ENCODE results near the gene ACY1.
A peak's percentile ranks its signal among the peaks of the same experiment; 100 is the strongest.

Gene ACY1

GRCh38 chr3:51953445-51953844, 29.9 kb upstream of the ACY1 start:
- ATAC-seq = peak; percentile 69
- TF ChIP-seq ZNF70 (CRISPR knock-in tag; IDR thresholded peaks at IDR 0.05) = no peak
- TF ChIP-seq TCF4 (CRISPR knock-in tag; IDR thresholded peaks at IDR 0.05; ENCODE audit: borderline replicate concordance) = no peak
- no peak for TF ChIP-seq CSRNP3 (CRISPR knock-in tag; IDR thresholded peaks at IDR 0.05)
- no peak for TF ChIP-seq PPARA (CRISPR knock-in tag; IDR thresholded peaks at IDR 0.05; ENCODE audit: borderline replicate concordance)
- no peak for TF ChIP-seq ARNTL (CRISPR knock-in tag; IDR thresholded peaks at IDR 0.05; ENCODE audit: borderline replicate concordance, low read depth)
- TF ChIP-seq ISL1 (CRISPR knock-in tag; IDR thresholded peaks at IDR 0.05) = no peak

- ATAC-seq = no peak
- TF ChIP-seq ZFP30 (CRISPR knock-in tag; IDR thresholded peaks at IDR 0.05) (no peak), ZFP3 (CRISPR knock-in tag; IDR thresholded peaks at IDR 0.05) (no peak), CSDC2 (CRISPR knock-in tag; IDR thresholded peaks at IDR 0.05) (no peak), ZNF565 (CRISPR knock-in tag; conservative IDR thresholded peaks at IDR 0.05; ENCODE audit: low read depth) (no peak), CSRNP3 (CRISPR knock-in tag; IDR thresholded peaks at IDR 0.05) (no peak), SNAI2 (CRISPR knock-in tag; IDR thresholded peaks at IDR 0.05) (no peak), PATZ1 (CRISPR knock-in tag; IDR thresholded peaks at IDR 0.05; ENCODE audit: borderline replicate concordance) (no peak), PPARA (CRISPR knock-in tag; IDR thresholded peaks at IDR 0.05; ENCODE audit: borderline replicate concordance) (no peak), ZC3H10 (CRISPR knock-in tag; IDR thresholded peaks at IDR 0.05) (no peak), TCF4 (CRISPR knock-in tag; IDR thresholded peaks at IDR 0.05; ENCODE audit: borderline replicate concordance) (no peak), POU6F1 (CRISPR knock-in tag; IDR thresholded peaks at IDR 0.05; ENCODE audit: borderline replicate concordance, low read depth) (no peak), GLIS3 (CRISPR knock-in tag; IDR thresholded peaks at IDR 0.05) (no peak), ZNF8 (CRISPR knock-in tag; IDR thresholded peaks at IDR 0.05) (no peak), OSR1 (CRISPR knock-in tag; IDR thresholded peaks at IDR 0.05) (no peak), TSHZ2 (CRISPR knock-in tag; IDR thresholded peaks at IDR 0.05) (no peak), TOX (CRISPR knock-in tag; IDR thresholded peaks at IDR 0.05; ENCODE audit: borderline replicate concordance) (no peak), ZNF70 (CRISPR knock-in tag; IDR thresholded peaks at IDR 0.05) (no peak), ARNTL (CRISPR knock-in tag; IDR thresholded peaks at IDR 0.05; ENCODE audit: borderline replicate concordance, low read depth) (no peak)
Measured at GRCh38 chr3:51954105-51954504, 29.2 kb upstream of the ACY1 start.

GRCh38 chr3:51954713-51955112, 28.6 kb upstream of the ACY1 start:
- ATAC-seq = no peak
- TF ChIP-seq TOX (CRISPR knock-in tag; IDR thresholded peaks at IDR 0.05; ENCODE audit: borderline replicate concordance) = no peak
- TF ChIP-seq POU6F1 (CRISPR knock-in tag; IDR thresholded peaks at IDR 0.05; ENCODE audit: borderline replicate concordance, low read depth) = no peak
- no peak for TF ChIP-seq CREB5 (CRISPR knock-in tag; IDR thresholded peaks at IDR 0.05; ENCODE audit: low read depth)
- no peak for TF ChIP-seq ZFP30 (CRISPR knock-in tag; IDR thresholded peaks at IDR 0.05)
- no peak for TF ChIP-seq ISL1 (CRISPR knock-in tag; IDR thresholded peaks at IDR 0.05)
- TF ChIP-seq RARB (CRISPR knock-in tag; IDR thresholded peaks at IDR 0.05) = no peak
- TF ChIP-seq ZC3H10 (CRISPR knock-in tag; IDR thresholded peaks at IDR 0.05) = no peak
- TF ChIP-seq ESRRG (CRISPR knock-in tag; IDR thresholded peaks at IDR 0.05) = no peak
